ENCODE results near the gene MSANTD2.
"Not testable (repeated sequence)": the region's sequence is repeated elsewhere in the genome, so short reads cannot be mapped to it uniquely, and the experiment has no call there.

MSANTD2 gene

DNA sequence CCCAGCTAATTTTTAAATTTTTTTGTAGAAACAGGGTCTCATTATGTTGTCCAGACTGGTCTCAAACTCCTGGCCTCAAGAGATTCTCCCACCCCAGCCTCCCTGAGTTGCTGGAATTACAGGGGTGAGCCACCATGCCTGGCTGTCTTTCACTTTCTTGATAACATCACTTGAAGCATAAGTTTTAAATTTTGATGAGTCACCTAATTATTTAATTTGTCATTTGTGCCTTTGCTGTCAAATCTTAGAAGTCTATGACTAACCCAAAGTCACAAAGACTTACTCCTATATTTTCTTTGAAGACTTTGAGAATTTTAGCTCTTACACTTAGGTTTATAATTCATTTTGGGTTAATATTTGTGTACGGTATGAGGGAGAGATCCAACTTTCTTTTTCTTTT is 14.5 kb upstream of the MSANTD2 start:
- DNase-seq: no peak

GRCh38 chr11:124812876-124813275 is 12.7 kb upstream of the MSANTD2 start:
- peak; percentile 56 for DNase-seq

GRCh38 chr11:124811399-124812125 is 11.4 kb upstream of the MSANTD2 start:
- DNase-seq: no peak

- no peak for DNase-seq
Measured at GRCh38 chr11:124807660-124808270, 7.6 kb upstream of the MSANTD2 start.

DNA sequence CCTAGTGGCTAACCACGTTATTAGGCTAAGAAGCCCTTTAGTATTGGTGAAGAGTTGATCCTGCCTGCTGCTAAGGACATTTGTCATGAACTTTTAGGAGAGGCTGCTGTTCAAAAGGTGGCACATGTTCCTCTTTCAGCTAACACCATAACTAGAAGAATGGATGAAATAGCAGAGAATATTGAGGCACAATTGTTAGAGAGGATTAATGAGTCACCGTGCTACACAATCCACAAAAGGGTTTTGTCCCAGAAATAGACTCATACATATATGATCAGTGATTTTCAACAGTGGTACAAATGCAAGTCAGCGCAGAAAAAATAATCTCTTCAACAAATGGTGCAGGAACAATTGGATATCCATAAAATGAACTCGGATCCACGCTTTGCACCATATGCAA is 7.0 kb upstream of the MSANTD2 start:
- no peak for DNase-seq

- DNase-seq: no peak
Measured at GRCh38 chr11:124804884-124805283, 4.7 kb upstream of the MSANTD2 start.

- DNase-seq: peak; percentile 50
Measured at GRCh38 chr11:124801636-124802312, 1.6 kb upstream of the MSANTD2 start.

DNA sequence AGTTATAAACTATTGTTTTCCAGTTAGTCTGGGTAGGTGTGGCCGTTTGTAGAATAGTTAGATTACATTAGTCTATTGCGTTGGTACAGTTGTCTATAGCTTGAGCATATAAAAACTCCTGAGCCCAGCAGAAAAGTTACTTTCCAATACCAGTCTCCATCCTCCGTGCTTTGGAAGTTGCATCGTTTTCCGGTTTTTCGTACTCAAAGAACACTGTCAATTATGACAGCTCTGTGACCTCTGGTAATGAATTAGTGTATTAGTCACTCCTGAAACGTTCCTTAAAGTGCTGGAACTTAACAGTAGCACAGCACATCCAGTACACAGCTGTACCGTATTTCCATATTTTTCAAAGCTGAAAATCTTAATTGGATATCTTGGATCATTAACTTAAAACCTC is 808 bp upstream of the MSANTD2 start:
- peak; percentile 54 for DNase-seq

DNA sequence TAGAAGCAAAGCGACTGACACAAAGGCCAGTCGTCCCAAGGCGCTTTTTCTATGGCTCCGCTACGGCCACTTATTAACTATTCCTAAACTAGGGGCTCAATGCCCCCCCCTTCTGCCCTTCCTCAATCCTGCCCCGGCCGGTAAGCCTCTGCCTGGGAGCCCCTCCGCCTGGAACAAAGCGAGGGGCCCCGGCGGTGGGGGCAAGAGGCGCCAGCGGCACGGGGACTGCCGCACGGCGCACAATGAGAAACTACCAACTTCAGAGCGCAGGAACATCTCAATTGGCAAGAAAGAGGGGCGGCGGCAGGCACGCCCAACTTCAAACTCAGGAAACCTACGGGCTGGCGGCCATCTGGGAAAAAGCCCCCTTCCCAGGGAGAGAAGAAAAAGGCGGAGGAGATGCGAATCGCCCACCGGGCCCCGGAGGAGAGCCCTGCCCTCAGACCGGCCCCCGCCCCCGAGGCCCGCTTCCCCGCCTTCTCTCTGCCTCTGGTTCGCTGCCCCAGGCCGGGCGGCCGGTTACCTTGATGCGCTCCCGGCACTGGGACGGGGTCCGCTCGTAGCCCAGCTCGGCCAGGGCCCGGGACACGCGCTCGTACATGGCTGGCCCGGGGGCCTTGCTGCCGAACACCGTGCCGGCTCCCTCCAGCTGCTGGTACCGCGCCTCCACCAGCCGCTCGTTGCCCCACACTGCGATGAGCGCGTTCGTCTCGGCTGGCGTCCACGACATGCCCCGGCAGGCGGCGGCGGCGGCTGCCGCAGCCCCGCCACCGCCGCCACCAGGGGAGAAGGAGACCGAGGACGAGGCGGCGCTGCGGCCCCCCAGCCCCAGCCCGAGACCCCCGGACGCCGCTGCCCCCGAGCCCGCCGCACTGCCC is 619 bp downstream of the MSANTD2 start:
- DNase-seq: peak; percentile 20

- peak; percentile 75 for DNase-seq
Measured at GRCh38 chr11:124798991-124799347, 1.2 kb downstream of the MSANTD2 start.

DNA sequence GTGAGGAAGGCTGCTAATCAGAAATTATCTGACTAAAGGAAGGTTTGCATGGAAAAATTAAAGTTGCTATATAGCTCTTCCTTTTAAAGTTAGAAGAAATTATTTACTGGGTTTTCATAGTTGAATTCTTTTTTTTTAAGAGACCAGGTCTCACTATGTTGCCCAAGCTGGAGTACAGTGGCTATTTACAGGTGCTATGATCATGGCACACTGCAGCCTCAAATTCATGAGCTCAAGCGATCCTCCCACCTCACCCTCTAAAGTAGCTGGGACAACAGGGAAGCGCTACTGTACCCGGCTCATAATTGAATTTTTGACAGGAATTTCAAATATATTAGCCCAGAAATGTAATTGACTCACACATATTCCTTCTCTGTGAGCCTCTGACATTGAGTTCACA is 3.9 kb downstream of the MSANTD2 start:
- no peak for DNase-seq

DNA sequence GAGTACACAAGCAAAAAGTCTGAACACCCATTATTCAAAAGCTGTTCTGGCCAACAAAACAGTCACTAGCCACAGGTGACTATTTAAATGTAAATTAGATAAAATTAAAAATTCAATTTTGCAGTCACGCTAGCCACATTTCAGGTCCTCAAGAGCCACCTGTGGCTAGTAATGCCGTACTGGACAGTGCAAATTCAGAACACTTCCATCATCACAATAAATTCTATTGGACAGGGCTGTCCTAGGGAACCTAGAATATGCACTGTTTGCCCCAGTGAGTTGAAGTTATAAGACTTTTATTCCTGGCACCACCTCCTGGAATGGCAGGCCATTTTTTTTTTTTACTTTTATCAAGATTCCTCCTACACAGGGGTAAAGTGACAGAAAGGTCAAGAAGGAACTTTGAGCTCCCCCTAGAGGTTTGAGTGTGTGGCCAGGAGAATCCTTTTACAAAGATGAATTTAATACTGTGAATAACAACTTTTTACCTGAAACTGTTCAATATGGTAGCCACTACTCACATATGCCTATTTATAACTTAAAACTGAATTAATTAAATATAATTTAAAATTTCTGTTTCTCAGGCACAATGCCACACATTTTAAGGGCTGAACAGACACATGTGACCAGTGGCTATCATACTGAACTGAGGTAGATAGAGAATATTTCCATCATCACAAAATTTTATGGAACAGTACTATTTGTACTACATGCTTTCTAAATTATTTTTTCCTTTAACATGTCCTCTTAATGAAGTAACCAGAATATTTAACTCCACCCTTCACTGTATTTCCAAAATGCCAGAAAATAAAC is 6.5 kb downstream of the MSANTD2 start:
- DNase-seq: peak; percentile 44

- DNase-seq: peak; percentile 51
Measured at GRCh38 chr11:124791626-124792341, 8.4 kb downstream of the MSANTD2 start.

DNA sequence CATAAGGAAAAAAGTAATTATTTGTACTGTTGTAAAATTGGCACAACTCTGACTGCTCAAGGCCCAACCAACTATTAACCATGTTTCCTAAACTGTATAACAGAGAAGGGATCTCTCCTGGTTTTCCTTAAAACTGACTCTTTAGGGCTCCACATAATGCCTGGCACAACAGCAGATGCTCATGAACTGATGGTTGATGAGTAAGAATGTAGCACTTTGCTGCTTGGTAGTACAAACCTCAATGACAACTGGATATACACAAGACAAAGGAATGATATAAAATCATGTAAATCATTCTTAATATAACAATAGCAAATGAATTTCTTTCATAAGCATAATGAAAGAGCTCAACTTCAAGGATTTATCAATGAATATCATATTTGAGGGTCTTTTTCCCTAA is 11.7 kb downstream of the MSANTD2 start:
- DNase-seq: no peak

GRCh38 chr11:124784051-124784450 is 16.2 kb downstream of the MSANTD2 start:
- DNase-seq: no peak

GRCh38 chr11:124783002-124783401 is 17.2 kb downstream of the MSANTD2 start:
- no peak for DNase-seq

DNA sequence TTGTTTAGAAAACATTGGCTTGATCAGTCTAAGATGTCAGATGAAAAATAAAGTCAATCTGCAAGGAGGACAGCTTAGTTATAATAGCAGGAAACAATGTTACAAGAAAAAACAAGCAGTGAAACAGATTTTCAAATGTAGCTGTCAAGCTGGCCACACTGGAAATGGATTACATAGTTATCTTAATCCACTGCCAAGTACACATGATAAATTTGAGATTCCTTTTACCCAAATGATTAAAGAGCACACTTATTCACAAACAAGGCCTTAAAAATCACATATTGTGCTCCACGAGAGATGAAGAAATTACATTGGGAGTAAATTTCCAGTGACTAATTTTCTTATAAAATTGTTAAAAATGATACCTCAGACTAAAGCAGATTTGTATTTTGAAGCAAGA is 20.6 kb downstream of the MSANTD2 start:
- no peak for DNase-seq

DNA sequence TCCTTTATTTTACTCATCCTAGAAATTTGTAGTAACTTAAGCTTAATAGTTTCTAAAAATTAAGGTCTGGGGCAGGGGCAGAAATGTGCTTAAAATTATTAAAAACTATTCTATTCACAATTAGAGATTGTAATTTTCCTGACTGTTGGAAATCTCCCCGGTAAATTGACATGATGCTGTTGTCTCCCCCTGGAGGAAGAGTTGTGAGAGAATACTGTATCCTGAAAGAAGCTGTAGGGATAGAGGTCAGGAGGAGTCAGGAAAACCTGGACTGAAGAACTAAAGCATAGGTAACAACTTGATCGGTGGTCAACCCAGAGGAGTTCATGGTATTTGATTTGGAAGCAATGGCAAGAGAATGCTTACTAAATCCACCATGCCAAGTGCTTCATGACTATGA is 21.9 kb downstream of the MSANTD2 start:
- no peak for DNase-seq

- no peak for DNase-seq
Measured at GRCh38 chr11:124776865-124777645, 23.2 kb downstream of the MSANTD2 start.

DNA sequence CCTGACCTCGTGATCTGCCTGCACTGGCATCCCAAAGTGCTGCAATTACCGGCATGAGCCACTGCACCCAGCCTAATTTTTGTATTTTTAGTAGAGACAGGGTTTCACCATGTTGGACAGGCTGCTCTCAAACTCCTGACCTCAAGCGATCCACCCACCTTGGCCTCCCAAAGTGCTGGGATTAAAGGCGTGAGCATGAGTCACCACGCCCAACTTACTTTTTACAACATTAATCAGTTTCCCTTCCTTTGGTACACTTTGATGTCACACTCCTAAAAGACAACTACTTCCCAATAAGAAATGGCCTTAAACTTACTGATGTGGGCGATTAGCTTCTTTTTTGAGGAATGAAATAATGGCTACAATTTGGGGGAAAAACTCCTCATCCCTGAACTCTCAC is 29.2 kb downstream of the MSANTD2 start:
- not testable (repeated sequence) for DNase-seq
